Panc1 (cell line): ENCODE measurements around the gene KIR3DL2.
"Not testable (repeated sequence)": the region's sequence is repeated elsewhere in the genome, so short reads cannot be mapped to it uniquely, and the experiment has no call there.

ENCODE experiments used
- POLR2AphosphoS5 ChIP-seq: IDR thresholded peaks from 2 replicates; pipeline ENCODE4 v1.6.1; 2012; ENCODE audit warnings: mild to moderate bottlenecking, low read depth, low read length, moderate library complexity
- TF ChIP-seq, protein P1 (sequence below): fragments of 450-650 bp; IDR thresholded peaks from 2 replicates; pipeline ENCODE4 v1.5.1; 2017; ENCODE audit warnings: mild to moderate bottlenecking

DNA sequence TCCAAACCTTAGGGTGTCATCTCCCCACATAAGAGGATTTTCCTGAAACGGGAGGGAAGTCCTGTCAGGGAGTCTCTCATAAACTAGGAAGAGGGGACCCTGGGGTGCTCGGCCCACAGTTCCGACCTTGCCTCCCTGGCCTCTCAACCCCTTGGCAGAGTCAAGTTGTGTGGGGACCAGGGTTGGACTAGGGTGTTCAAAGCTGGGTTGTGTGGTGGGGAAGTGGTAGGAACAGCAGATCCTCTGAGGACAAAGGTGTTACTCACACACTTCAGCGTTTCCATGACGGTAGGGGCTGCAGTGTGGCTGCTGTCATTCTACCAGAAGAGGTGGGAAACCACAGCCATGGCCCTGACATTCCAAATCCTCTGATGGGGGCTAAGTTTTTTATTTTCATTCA is 15.1 kb upstream of the KIR3DL2 start:
- TF ChIP-seq, protein P1, sequence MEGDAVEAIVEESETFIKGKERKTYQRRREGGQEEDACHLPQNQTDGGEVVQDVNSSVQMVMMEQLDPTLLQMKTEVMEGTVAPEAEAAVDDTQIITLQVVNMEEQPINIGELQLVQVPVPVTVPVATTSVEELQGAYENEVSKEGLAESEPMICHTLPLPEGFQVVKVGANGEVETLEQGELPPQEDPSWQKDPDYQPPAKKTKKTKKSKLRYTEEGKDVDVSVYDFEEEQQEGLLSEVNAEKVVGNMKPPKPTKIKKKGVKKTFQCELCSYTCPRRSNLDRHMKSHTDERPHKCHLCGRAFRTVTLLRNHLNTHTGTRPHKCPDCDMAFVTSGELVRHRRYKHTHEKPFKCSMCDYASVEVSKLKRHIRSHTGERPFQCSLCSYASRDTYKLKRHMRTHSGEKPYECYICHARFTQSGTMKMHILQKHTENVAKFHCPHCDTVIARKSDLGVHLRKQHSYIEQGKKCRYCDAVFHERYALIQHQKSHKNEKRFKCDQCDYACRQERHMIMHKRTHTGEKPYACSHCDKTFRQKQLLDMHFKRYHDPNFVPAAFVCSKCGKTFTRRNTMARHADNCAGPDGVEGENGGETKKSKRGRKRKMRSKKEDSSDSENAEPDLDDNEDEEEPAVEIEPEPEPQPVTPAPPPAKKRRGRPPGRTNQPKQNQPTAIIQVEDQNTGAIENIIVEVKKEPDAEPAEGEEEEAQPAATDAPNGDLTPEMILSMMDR, result not testable (repeated sequence)
- not testable (repeated sequence) for TF ChIP-seq POLR2AphosphoS5
